Upper lobe of left lung (tissue), 4 donors: ENCODE measurements around the gene DEFB128.

Experiments used
- CTCF ChIP-seq, 6 experiments: fragments of 450-650 bp in 4 of 6; fragments of 200-600 bp in 2 of 6; sonication (generic) in 2 of 6; IDR thresholded peaks; one replicate each; pipeline ENCODE4 v1.5.1; 2016 to 2019; ENCODE audit warnings: antibody characterized with exemption in 6 of 6
- POLR2A ChIP-seq, 4 donors: fragments of 450-650 bp; IDR thresholded peaks; one replicate each; pipeline ENCODE4 v1.5.1; 2016 to 2017; ENCODE audit warnings: antibody characterized with exemption in 4 of 4, mild to moderate bottlenecking in 2 of 4
- POLR2AphosphoS5 ChIP-seq, 2 donors: sonication (generic); formaldehyde crosslinking; IDR thresholded peaks; one replicate each; pipeline ENCODE4 v1.5.1; 2017; ENCODE audit warnings: antibody characterized with exemption in 2 of 2

DNA sequence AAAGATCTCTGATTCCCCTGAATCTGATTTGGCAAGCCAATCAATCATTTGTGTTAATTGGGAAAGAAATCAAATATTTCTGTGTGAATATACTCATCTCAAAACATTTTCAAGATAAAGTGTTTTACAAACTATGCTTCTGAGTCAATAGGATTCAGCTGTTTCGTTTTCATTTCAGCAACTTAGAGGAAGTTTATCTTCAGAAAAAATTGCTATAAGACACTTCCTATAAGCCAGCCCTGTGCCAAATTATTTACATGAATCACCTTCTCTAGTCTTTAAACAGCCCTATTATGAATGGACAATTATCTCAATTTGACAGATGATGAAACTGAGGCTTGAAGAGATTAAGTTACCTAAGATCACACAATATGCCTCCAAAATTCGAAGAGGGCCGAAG is 48.4 kb upstream of the DEFB128 start:
- TF ChIP-seq POLR2AphosphoS5 (IDR thresholded peaks at IDR 0.05) (no peak), POLR2A (IDR thresholded peaks at IDR 0.05) (no peak), CTCF (IDR thresholded peaks at IDR 0.05) (no peak)
